GM03348 (cell line): Measurements from ENCODE around the gene DNAJB14.
"Not testable (repeated sequence)": the region's sequence is repeated elsewhere in the genome, so short reads cannot be mapped to it uniquely, and the experiment has no call there.

Experiments
- DNase-seq: peaks from one replicate; pipeline ENCODE4 v3.0.0; 2012; ENCODE audit warnings: low spot score

Gene DNAJB14

GRCh38 chr4:99946356-99947189, at the start of gene DNAJB14:
Gene DNAJB14, minus strand, starts transcription at chr4:99946618. Its CDS starts 47 bp downstream, at chr4:99946571.
- peak; percentile 95 for DNase-seq

- no peak for DNase-seq
Observed at GRCh38 chr4:99991741-99992140, 45.3 kb upstream of the DNAJB14 start.

- DNase-seq = no peak
Observed at GRCh38 chr4:99987681-99988080, 41.3 kb upstream of the DNAJB14 start.

- DNase-seq = no peak
Observed at GRCh38 chr4:99986792-99987191, 40.4 kb upstream of the DNAJB14 start.

- no peak for DNase-seq
Observed at GRCh38 chr4:99983289-99983943, 37.0 kb upstream of the DNAJB14 start.

GRCh38 chr4:99979872-99980271, 33.5 kb upstream of the DNAJB14 start:
- DNase-seq = no peak

- DNase-seq = no peak
Observed at GRCh38 chr4:99971453-99972111, 25.2 kb upstream of the DNAJB14 start.

- peak; percentile 68 for DNase-seq
Observed at GRCh38 chr4:99968330-99968729, 21.9 kb upstream of the DNAJB14 start.

- no peak for DNase-seq
Observed at GRCh38 chr4:99966692-99967091, 20.3 kb upstream of the DNAJB14 start.

- DNase-seq = no peak
Observed at GRCh38 chr4:99965674-99966350, 19.4 kb upstream of the DNAJB14 start.

GRCh38 chr4:99965173-99965572, 18.8 kb upstream of the DNAJB14 start:
- no peak for DNase-seq

GRCh38 chr4:99961711-99962110, 15.3 kb upstream of the DNAJB14 start:
- no peak for DNase-seq

GRCh38 chr4:99960648-99961047, 14.2 kb upstream of the DNAJB14 start:
- DNase-seq = no peak

- DNase-seq = not testable (repeated sequence)
Observed at GRCh38 chr4:99958207-99958606, 11.8 kb upstream of the DNAJB14 start.

GRCh38 chr4:99950913-99951254, 4.5 kb upstream of the DNAJB14 start:
- DNase-seq = no peak

- peak; percentile 99 for DNase-seq
Observed at GRCh38 chr4:99949999-99950912, 3.8 kb upstream of the DNAJB14 start, which contains the start of gene H2AZ1. Gene H2AZ1, minus strand, starts transcription at chr4:99950275. Its CDS starts 105 bp downstream, at chr4:99950170.

- DNase-seq = peak; percentile 89
Observed at GRCh38 chr4:99949034-99949998, 2.9 kb upstream of the DNAJB14 start.

GRCh38 chr4:99947608-99948007, 1.2 kb upstream of the DNAJB14 start:
- DNase-seq = no peak

- DNase-seq = no peak
Observed at GRCh38 chr4:99947190-99947578, 766 bp upstream of the DNAJB14 start.
